SK-N-SH (cell line): ENCODE data around the gene LSM8. TPM values are rescaled to one million over a fixed set of nuclear protein-coding genes. Genes with fewer than 3 reads are reported as not detected.

Source experiments
- CTCF ChIA-PET: fragments of 300-600, 350-600 bp; formaldehyde crosslinking; extraction: SDS; loops from one replicate; lab custom pipeline; 2021; lab: Yijun Ruan, JAX
- POLR2A ChIA-PET: fragments of 350-600 bp; sonication (Branson Sonifier 250); formaldehyde crosslinking; extraction: SDS; loops from one replicate; lab custom pipeline; 2020; ENCODE audit warnings: antibody characterized with exemption, inconsistent platforms; lab: Yijun Ruan, JAX
- DNase-seq: peaks from one replicate; pipeline ENCODE4 v3.0.0; 2012
- H2AFZ ChIP-seq: fragments of 200-600 bp; sonication (generic); 2 replicates; pipeline ENCODE4 v1.8.1; 2016; ENCODE audit warnings: antibody characterized with exemption, mild to moderate bottlenecking, low read depth
- H3F3A ChIP-seq: fragments of 200-600 bp; sonication (generic); replicated peaks from 2 replicates; pipeline ENCODE3; 2016; ENCODE audit warnings: antibody characterized with exemption, mild to moderate bottlenecking; ENCODE audit not compliant: insufficient read depth
- H3K27ac ChIP-seq, 2 experiments: fragments of 200-500 bp in 1 of 2; fragments of 200-600 bp in 1 of 2; sonication (Bioruptor generic) in 1 of 2; sonication (generic), shearing (Covaris generic) in 1 of 2; 2 replicates each; pipeline versions ENCODE4 v1.5.1 to v1.6.1; 2014 to 2016; ENCODE audit warnings: low read depth in 2 of 2, inconsistent platforms in 1 of 2, low read length in 1 of 2, mild to moderate bottlenecking in 1 of 2, mixed read lengths in 1 of 2
- H3K27me3 ChIP-seq: fragments of 200-600 bp; sonication (generic), shearing (Covaris generic); 2 replicates; pipeline ENCODE4 v1.6.1; 2016; ENCODE audit warnings: mixed run types; ENCODE audit not compliant: insufficient read depth
- H3K36me3 ChIP-seq, 2 experiments: fragments of 200-500 bp in 1 of 2; fragments of 200-600 bp in 1 of 2; sonication (Bioruptor generic) in 1 of 2; sonication (generic) in 1 of 2; replicated peaks in 1 of 2; 2 replicates each; pipeline versions ENCODE3 to v1.5.1; 2014 to 2016; ENCODE audit warnings: low read length in 1 of 2, mild to moderate bottlenecking in 1 of 2; ENCODE audit not compliant: insufficient read depth in 2 of 2, control insufficient read depth in 1 of 2
- H3K4me1 ChIP-seq, 2 experiments: fragments of 200-500 bp in 1 of 2; fragments of 200-600 bp in 1 of 2; sonication (Bioruptor generic) in 1 of 2; sonication (generic), shearing (Covaris generic) in 1 of 2; 2 replicates each; pipeline versions ENCODE4 v1.5.1 to v1.6.1; 2014 to 2016; ENCODE audit warnings: low read depth in 1 of 2, low read length in 1 of 2, mixed run types in 1 of 2; ENCODE audit not compliant: insufficient read depth in 2 of 2, control insufficient read depth in 1 of 2
- H3K4me2 ChIP-seq: fragments of 200-600 bp; sonication (generic), shearing (Covaris generic); 2 replicates; pipeline ENCODE4 v1.6.1; 2017; ENCODE audit warnings: mixed run types
- H3K4me3 ChIP-seq, 2 experiments: fragments of 200-500 bp in 1 of 2; fragments of 200-600 bp in 1 of 2; sonication (Bioruptor generic) in 1 of 2; sonication (generic), shearing (Covaris generic) in 1 of 2; 2 replicates each; pipeline versions ENCODE4 v1.5.1 to v1.8.1; 2014 to 2016; ENCODE audit warnings: low read depth in 2 of 2, inconsistent platforms in 1 of 2, low read length in 1 of 2, mild to moderate bottlenecking in 1 of 2, mixed read lengths in 1 of 2, moderate library complexity in 1 of 2
- H3K79me2 ChIP-seq: fragments of 200-600 bp; sonication (generic); 2 replicates; pipeline ENCODE4 v1.8.1; 2017; ENCODE audit warnings: mild to moderate bottlenecking; ENCODE audit not compliant: insufficient read depth
- H3K9ac ChIP-seq: fragments of 200-600 bp; sonication (generic); 2 replicates; pipeline ENCODE4 v1.6.1; 2017; ENCODE audit warnings: mixed run types
- H3K9me2 ChIP-seq: fragments of 200-600 bp; sonication (generic); 2 replicates; pipeline ENCODE4 v1.6.1; 2017; ENCODE audit warnings: mixed run types
- H3K9me3 ChIP-seq: fragments of 200-600 bp; sonication (generic); 2 replicates; pipeline ENCODE4 v1.6.1; 2017; ENCODE audit warnings: mixed run types, mild to moderate bottlenecking, moderate library complexity
- H4K20me1 ChIP-seq: fragments of 200-600 bp; sonication (generic); 2 replicates; pipeline ENCODE4 v1.6.1; 2017; ENCODE audit warnings: mild to moderate bottlenecking, mixed run types; ENCODE audit not compliant: insufficient read depth
- EZH2phosphoT487 ChIP-seq: fragments of 200-600 bp; sonication (generic); IDR thresholded peaks from 2 replicates; pipeline ENCODE4 v1.6.1; 2017; ENCODE audit warnings: low read depth, mixed run types, mild to moderate bottlenecking, antibody characterized with exemption, moderate library complexity, borderline replicate concordance
- FOXJ3 ChIP-seq: sonication (generic); formaldehyde crosslinking; IDR thresholded peaks from 2 replicates; pipeline ENCODE4 v1.5.1; 2020; ENCODE audit warnings: mild to moderate bottlenecking, missing genetic modification reagents
- FOXM1 ChIP-seq: IDR thresholded peaks from 2 replicates; pipeline ENCODE4 v1.4.0; 2012; ENCODE audit warnings: low read depth, mild to moderate bottlenecking
- GABPA ChIP-seq: IDR thresholded peaks from 2 replicates; pipeline ENCODE4 v1.4.0; 2012; ENCODE audit warnings: low read depth, mild to moderate bottlenecking
- MEF2A ChIP-seq: IDR thresholded peaks from 2 replicates; pipeline ENCODE4 v1.4.0; 2012; ENCODE audit warnings: low read depth, borderline replicate concordance
- PBX3 ChIP-seq: IDR thresholded peaks from 2 replicates; pipeline ENCODE4; 2012
- POLR2AphosphoS5 ChIP-seq: IDR thresholded peaks from 2 replicates; pipeline ENCODE4 v1.6.1; 2012; ENCODE audit warnings: low read depth, low read length
- RAD21 ChIP-seq: IDR thresholded peaks from 2 replicates; pipeline ENCODE4 v1.6.1; 2012; ENCODE audit warnings: mild to moderate bottlenecking, low read length
- RCOR1 ChIP-seq: fragments of 150-350 bp; IDR thresholded peaks from 2 replicates; pipeline ENCODE4 v1.6.1; 2017; ENCODE audit warnings: antibody characterized with exemption, low read length
- RXRA ChIP-seq: IDR thresholded peaks from 2 replicates; pipeline ENCODE4 v1.4.0; 2012; ENCODE audit warnings: low read depth, mild to moderate bottlenecking, borderline replicate concordance
- SMC3 ChIP-seq: IDR thresholded peaks from 2 replicates; pipeline ENCODE4 v1.6.1; 2012; ENCODE audit warnings: low read depth, low read length, improper control_type of control experiment
- TCF12 ChIP-seq: IDR thresholded peaks from 2 replicates; pipeline ENCODE4 v1.4.0; 2012
- USF2 ChIP-seq: fragments of 150-350 bp; IDR thresholded peaks from 2 replicates; pipeline ENCODE4 v1.6.1; 2017; ENCODE audit warnings: antibody characterized with exemption, low read length, low read depth, borderline replicate concordance
- YY1 ChIP-seq: IDR thresholded peaks from 2 replicates; pipeline ENCODE4 v1.4.0; 2012; ENCODE audit warnings: low read depth, mild to moderate bottlenecking
- ZBTB33 ChIP-seq: IDR thresholded peaks from 2 replicates; pipeline ENCODE4 v1.4.0; 2012; ENCODE audit warnings: low read depth, borderline replicate concordance
- WGBS: methylation state at CpG from one replicate; pipeline ENCODE4 v1.1.6; 2017; ENCODE audit warnings: low lambda C conversion rate; 5-methylcytosine and 5-hydroxymethylcytosine counted together
- polyA plus RNA-seq, 3 experiments: library from polyadenylated mRNA; depleted of rRNA; stranded (reverse); fragments of >200 nt; gene quantifications; 2 replicates each; pipeline ENCODE4 v1.2.3, GENCODE V29; 2012
- TF ChIP-seq, protein P1 (sequence below): IDR thresholded peaks from 2 replicates; pipeline ENCODE4 v1.6.1; 2012; ENCODE audit warnings: mild to moderate bottlenecking, low read depth, low read length, moderate library complexity
- TF ChIP-seq, protein P2 (sequence below): IDR thresholded peaks from 2 replicates; pipeline ENCODE4 v1.4.0; 2012; ENCODE audit warnings: low read depth, borderline replicate concordance
- TF ChIP-seq, protein P3 (sequence below): fragments of 200-600 bp; sonication (generic); IDR thresholded peaks from 2 replicates; pipeline ENCODE4 v1.6.1; 2017; ENCODE audit warnings: antibody characterized with exemption, mild to moderate bottlenecking, moderate library complexity

LSM8 gene
- polyA plus RNA-seq, 1 of the 3 experiments (the other 2 are of a cell fraction): 52.8 TPM

GRCh38 chr7:118219157-118219512 is 35.2 kb downstream of the LSM8 start:
- TF ChIP-seq RXRA (no peak), YY1 (no peak), FOXJ3 (CRISPR knock-in tag) (no peak), USF2 (no peak), EZH2phosphoT487 (no peak), FOXM1 (no peak), PBX3 (no peak), GABPA (no peak), TCF12 (no peak), RCOR1 (no peak), ZBTB33 (no peak), MEF2A (no peak), SMC3 (no peak), RAD21 (no peak), POLR2AphosphoS5 (no peak)
- TF ChIP-seq, protein P1, sequence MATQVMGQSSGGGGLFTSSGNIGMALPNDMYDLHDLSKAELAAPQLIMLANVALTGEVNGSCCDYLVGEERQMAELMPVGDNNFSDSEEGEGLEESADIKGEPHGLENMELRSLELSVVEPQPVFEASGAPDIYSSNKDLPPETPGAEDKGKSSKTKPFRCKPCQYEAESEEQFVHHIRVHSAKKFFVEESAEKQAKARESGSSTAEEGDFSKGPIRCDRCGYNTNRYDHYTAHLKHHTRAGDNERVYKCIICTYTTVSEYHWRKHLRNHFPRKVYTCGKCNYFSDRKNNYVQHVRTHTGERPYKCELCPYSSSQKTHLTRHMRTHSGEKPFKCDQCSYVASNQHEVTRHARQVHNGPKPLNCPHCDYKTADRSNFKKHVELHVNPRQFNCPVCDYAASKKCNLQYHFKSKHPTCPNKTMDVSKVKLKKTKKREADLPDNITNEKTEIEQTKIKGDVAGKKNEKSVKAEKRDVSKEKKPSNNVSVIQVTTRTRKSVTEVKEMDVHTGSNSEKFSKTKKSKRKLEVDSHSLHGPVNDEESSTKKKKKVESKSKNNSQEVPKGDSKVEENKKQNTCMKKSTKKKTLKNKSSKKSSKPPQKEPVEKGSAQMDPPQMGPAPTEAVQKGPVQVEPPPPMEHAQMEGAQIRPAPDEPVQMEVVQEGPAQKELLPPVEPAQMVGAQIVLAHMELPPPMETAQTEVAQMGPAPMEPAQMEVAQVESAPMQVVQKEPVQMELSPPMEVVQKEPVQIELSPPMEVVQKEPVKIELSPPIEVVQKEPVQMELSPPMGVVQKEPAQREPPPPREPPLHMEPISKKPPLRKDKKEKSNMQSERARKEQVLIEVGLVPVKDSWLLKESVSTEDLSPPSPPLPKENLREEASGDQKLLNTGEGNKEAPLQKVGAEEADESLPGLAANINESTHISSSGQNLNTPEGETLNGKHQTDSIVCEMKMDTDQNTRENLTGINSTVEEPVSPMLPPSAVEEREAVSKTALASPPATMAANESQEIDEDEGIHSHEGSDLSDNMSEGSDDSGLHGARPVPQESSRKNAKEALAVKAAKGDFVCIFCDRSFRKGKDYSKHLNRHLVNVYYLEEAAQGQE: no peak
- TF ChIP-seq, protein P2, sequence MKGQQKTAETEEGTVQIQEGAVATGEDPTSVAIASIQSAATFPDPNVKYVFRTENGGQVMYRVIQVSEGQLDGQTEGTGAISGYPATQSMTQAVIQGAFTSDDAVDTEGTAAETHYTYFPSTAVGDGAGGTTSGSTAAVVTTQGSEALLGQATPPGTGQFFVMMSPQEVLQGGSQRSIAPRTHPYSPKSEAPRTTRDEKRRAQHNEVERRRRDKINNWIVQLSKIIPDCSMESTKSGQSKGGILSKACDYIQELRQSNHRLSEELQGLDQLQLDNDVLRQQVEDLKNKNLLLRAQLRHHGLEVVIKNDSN: no peak
- TF ChIP-seq, protein P3, sequence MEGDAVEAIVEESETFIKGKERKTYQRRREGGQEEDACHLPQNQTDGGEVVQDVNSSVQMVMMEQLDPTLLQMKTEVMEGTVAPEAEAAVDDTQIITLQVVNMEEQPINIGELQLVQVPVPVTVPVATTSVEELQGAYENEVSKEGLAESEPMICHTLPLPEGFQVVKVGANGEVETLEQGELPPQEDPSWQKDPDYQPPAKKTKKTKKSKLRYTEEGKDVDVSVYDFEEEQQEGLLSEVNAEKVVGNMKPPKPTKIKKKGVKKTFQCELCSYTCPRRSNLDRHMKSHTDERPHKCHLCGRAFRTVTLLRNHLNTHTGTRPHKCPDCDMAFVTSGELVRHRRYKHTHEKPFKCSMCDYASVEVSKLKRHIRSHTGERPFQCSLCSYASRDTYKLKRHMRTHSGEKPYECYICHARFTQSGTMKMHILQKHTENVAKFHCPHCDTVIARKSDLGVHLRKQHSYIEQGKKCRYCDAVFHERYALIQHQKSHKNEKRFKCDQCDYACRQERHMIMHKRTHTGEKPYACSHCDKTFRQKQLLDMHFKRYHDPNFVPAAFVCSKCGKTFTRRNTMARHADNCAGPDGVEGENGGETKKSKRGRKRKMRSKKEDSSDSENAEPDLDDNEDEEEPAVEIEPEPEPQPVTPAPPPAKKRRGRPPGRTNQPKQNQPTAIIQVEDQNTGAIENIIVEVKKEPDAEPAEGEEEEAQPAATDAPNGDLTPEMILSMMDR: no peak
- H3K27ac ChIP-seq: no peak overlapping the region
- no peaks in the 10 kb centered on the region for H3F3A ChIP-seq
- peaks cover 0 to 3% of the 10 kb centered on the region in 2 experiments; a peak in 2 of 4 replicates for H3K4me1 ChIP-seq
- CTCF ChIA-PET: interaction anchor here (1.4 kb wide), 1 partner anchor 24 kb away, joined by 7 read pairs; no protein-coding TSS in a partner anchor
- no peaks in the 10 kb centered on the region for H3K27me3 ChIP-seq
- H3K79me2 ChIP-seq: no peaks in the 10 kb centered on the region
- H2AFZ ChIP-seq: no peak overlapping the region
- WGBS: 77% methylated on average over 3 of the region's 3 CpGs
- H3K9me2 ChIP-seq: no peaks in the 10 kb centered on the region
- no peak overlapping the region for H3K9ac ChIP-seq
- no peaks in the 10 kb centered on the region for H3K9me3 ChIP-seq
- no peak for DNase-seq
- H3K4me3 ChIP-seq: no peak overlapping the region
- POLR2A ChIA-PET: no interaction called here
- no peaks in the 10 kb centered on the region for H3K36me3 ChIP-seq
- H3K4me2 ChIP-seq: no peak overlapping the region
- no peaks in the 10 kb centered on the region for H4K20me1 ChIP-seq
